ENCODE measurements around the gene HPCAL1.

DNA sequence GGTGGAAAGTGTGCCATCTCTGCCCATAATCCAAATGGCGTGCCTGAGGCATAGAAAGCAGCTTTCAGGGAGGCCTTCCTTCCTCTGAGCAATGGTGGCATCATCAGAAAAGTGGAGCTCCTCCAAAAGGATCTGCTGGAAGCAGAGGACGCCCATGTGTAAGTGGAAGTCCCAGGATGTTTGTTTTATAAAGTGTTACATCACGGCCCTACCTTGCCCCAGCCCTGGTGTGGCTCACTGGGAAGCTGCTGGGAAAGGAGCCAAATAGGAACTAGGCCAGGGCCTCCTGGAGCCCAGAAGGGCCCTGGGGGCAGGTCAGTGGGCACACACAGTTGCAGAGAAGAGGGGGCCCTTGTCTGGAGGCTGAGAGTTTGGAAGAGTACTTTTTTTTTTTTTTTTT is 149.6 kb downstream of the HPCAL1 start:
- TF ChIP-seq, protein P1, sequence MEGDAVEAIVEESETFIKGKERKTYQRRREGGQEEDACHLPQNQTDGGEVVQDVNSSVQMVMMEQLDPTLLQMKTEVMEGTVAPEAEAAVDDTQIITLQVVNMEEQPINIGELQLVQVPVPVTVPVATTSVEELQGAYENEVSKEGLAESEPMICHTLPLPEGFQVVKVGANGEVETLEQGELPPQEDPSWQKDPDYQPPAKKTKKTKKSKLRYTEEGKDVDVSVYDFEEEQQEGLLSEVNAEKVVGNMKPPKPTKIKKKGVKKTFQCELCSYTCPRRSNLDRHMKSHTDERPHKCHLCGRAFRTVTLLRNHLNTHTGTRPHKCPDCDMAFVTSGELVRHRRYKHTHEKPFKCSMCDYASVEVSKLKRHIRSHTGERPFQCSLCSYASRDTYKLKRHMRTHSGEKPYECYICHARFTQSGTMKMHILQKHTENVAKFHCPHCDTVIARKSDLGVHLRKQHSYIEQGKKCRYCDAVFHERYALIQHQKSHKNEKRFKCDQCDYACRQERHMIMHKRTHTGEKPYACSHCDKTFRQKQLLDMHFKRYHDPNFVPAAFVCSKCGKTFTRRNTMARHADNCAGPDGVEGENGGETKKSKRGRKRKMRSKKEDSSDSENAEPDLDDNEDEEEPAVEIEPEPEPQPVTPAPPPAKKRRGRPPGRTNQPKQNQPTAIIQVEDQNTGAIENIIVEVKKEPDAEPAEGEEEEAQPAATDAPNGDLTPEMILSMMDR (IDR thresholded peaks at IDR 0.05) = no peak
- TF ChIP-seq ZFX (IDR thresholded peaks at IDR 0.05; ENCODE audit: borderline replicate concordance) = no peak

Data from 22Rv1 (cell line).